IPS-NIHi7 (cell line): ENCODE measurements around the gene FADS2.
A peak's percentile ranks its signal among the peaks of the same experiment; 100 is the strongest.

ENCODE experiments used
- DNase-seq: peaks from one replicate; pipeline ENCODE4 v3.0.0; 2012; ENCODE audit warnings: mixed read lengths; ENCODE audit errors: extremely low spot score

Gene FADS2

GRCh38 chr11:61827571-61828378 lies at the start of gene FADS2:
Gene FADS2 (plus strand): TSS chr11:61828300. CDS start chr11:61828391, 91 bp downstream.
- peak; percentile 86 for DNase-seq

GRCh38 chr11:61778357-61778886 lies 49.7 kb upstream of the FADS2 start:
- no peak for DNase-seq

GRCh38 chr11:61778920-61779650 lies 49.0 kb upstream of the FADS2 start:
- no peak for DNase-seq

- no peak for DNase-seq
Observed at GRCh38 chr11:61779666-61780525, 48.2 kb upstream of the FADS2 start.

GRCh38 chr11:61780581-61781162 lies 47.4 kb upstream of the FADS2 start:
- DNase-seq: no peak

GRCh38 chr11:61781585-61781984 lies 46.5 kb upstream of the FADS2 start:
- DNase-seq: no peak

GRCh38 chr11:61782299-61782698 lies 45.8 kb upstream of the FADS2 start:
- DNase-seq: no peak

GRCh38 chr11:61782841-61783240 lies 45.3 kb upstream of the FADS2 start:
- DNase-seq: no peak

GRCh38 chr11:61783717-61784505 lies 44.2 kb upstream of the FADS2 start:
- no peak for DNase-seq

- DNase-seq: no peak
Observed at GRCh38 chr11:61784506-61784805, 43.6 kb upstream of the FADS2 start.

- DNase-seq: no peak
Observed at GRCh38 chr11:61785837-61786402, 42.2 kb upstream of the FADS2 start.

GRCh38 chr11:61787928-61788491 lies 40.1 kb upstream of the FADS2 start:
- peak; percentile 79 for DNase-seq

- DNase-seq: peak; percentile 55
Observed at GRCh38 chr11:61791737-61792309, 36.3 kb upstream of the FADS2 start.

- peak; percentile 91 for DNase-seq
Observed at GRCh38 chr11:61792310-61793082, 35.6 kb upstream of the FADS2 start, which contains the start of the genes FEN1 and TMEM258. Gene FEN1 (plus strand): TSS chr11:61792911. CDS start chr11:61795362, 2,451 bp downstream. Gene TMEM258 (minus strand): TSS chr11:61792599. CDS start chr11:61792558, 41 bp downstream.

- DNase-seq: no peak
Observed at GRCh38 chr11:61793083-61793828, 34.8 kb upstream of the FADS2 start.

GRCh38 chr11:61793829-61794204 lies 34.3 kb upstream of the FADS2 start:
- DNase-seq: no peak

GRCh38 chr11:61794579-61794978 lies 33.5 kb upstream of the FADS2 start:
- DNase-seq: no peak

GRCh38 chr11:61795459-61795858 lies 32.6 kb upstream of the FADS2 start:
- DNase-seq: no peak
